Mucosa of rectum (tissue), 2 donors: ENCODE measurements around the gene RHOB.

Source experiments
- H3K27ac ChIP-seq, 2 donors: one replicate each; pipeline ENCODE4 v1.7.0; 2013; ENCODE audit warnings: inconsistent platforms in 2 of 2, low read depth in 2 of 2, low read length in 2 of 2
- H3K27me3 ChIP-seq, 2 donors: one replicate each; pipeline ENCODE4 v1.7.0; 2013; ENCODE audit warnings: low read length in 2 of 2; ENCODE audit not compliant: control insufficient read depth in 2 of 2, insufficient read depth in 2 of 2
- H3K36me3 ChIP-seq, 2 donors: one replicate each; pipeline ENCODE4 v1.7.0; 2013; ENCODE audit warnings: low read length in 2 of 2; ENCODE audit not compliant: control insufficient read depth in 2 of 2, insufficient read depth in 2 of 2
- H3K4me1 ChIP-seq, 2 donors: one replicate each; pipeline ENCODE4 v1.7.0; 2013; ENCODE audit warnings: low read length in 2 of 2, mild to moderate bottlenecking in 1 of 2; ENCODE audit not compliant: control insufficient read depth in 2 of 2, insufficient read depth in 2 of 2
- H3K4me3 ChIP-seq, 2 donors: one replicate each; pipeline ENCODE4 v1.7.0; 2013; ENCODE audit warnings: low read length in 2 of 2
- H3K9ac ChIP-seq, 2 donors: one replicate each; pipeline ENCODE4 v1.7.0; 2013; ENCODE audit warnings: low read length in 2 of 2, low read depth in 1 of 2, mild to moderate bottlenecking in 1 of 2
- H3K9me3 ChIP-seq, 2 donors: one replicate each; pipeline ENCODE4 v1.7.0; 2013; ENCODE audit warnings: low read length in 2 of 2; ENCODE audit not compliant: control insufficient read depth in 2 of 2
- donor health status: healthy.
- donor health status: Normal muscosa, but diverticular disease.

RHOB gene

DNA sequence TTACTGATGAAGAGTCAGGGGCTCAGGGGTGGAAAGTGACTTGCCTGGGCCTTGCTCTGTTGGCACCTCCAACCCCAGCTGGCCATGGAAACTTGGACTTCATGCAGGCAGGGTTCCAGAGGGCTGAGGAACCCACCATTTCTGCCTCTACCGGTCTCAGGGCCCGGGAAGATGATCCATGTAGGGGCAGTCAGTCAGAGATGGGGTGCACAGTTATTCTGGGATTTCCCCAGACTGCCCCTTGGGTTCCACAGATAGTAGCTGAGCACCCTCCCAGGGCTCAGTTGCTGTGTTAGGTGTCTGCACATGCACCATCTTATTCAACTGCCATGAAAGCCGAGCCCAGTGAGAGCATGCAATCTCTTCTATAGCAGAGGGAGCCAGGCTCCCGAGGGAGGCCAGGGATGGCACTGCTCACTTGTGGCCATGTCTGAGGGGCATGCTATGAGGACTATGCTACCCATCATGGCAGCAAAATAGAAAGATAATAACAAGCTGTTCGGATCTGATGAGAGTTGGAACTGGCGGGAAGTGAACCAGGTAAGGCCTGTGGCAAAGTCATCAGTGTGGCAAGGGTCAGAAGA lies 37.3 kb downstream of the RHOB start:
- Histone ChIP-seq H3K36me3 (no peaks in the 10 kb centered on the region), H3K27ac (no peak overlapping the region), H3K4me3 (no peak overlapping the region), H3K27me3 (no peaks in the 10 kb centered on the region), H3K9me3 (no peaks in the 10 kb centered on the region), H3K9ac (no peak overlapping the region), H3K4me1 (no peaks in the 10 kb centered on the region)

DNA sequence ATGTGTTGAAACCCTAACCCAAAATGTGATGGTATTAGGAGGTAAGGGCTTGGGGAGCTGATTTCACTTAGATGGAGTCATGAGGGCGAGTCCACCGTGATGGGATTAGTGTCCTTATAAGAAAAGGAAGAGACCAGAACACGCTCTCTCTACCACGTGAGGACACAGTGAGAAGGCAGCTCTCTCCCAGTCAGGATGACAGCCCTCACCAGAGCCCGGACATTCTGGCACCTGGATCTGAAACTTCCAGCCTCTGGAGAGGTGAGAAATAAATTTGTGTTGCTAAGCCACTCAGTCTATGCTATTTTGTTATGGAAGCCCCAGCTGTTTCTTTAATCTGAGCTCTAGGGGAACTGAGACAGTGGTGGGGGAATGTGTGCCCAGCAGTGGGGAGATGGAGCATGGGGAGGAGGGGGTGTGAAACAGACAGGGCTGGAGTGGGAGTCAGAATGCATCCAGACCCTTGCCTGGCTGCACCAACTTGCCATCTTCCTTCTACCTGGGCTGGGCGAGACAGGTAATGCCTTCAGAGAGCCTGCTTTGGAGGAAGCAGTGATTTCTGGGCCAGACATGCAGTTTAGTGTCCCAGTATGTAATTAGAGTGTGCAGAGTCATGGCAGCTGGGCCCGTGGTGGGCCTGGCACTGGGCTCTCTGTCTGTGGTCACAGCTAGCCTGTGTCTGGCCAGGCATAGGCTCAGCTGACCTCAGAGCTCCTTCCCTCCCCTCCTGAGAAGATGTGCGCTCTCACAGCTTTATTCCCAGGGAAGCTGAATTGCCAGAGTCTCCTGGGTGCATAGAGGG lies 38.1 kb downstream of the RHOB start:
- H3K27ac ChIP-seq, result no peak overlapping the region
- no peaks in the 10 kb centered on the region for H3K4me1 ChIP-seq
- H3K27me3 ChIP-seq, result no peaks in the 10 kb centered on the region
- no peak overlapping the region for H3K4me3 ChIP-seq
- H3K9me3 ChIP-seq, result no peaks in the 10 kb centered on the region
- H3K9ac ChIP-seq, result no peak overlapping the region
- no peaks in the 10 kb centered on the region for H3K36me3 ChIP-seq

DNA sequence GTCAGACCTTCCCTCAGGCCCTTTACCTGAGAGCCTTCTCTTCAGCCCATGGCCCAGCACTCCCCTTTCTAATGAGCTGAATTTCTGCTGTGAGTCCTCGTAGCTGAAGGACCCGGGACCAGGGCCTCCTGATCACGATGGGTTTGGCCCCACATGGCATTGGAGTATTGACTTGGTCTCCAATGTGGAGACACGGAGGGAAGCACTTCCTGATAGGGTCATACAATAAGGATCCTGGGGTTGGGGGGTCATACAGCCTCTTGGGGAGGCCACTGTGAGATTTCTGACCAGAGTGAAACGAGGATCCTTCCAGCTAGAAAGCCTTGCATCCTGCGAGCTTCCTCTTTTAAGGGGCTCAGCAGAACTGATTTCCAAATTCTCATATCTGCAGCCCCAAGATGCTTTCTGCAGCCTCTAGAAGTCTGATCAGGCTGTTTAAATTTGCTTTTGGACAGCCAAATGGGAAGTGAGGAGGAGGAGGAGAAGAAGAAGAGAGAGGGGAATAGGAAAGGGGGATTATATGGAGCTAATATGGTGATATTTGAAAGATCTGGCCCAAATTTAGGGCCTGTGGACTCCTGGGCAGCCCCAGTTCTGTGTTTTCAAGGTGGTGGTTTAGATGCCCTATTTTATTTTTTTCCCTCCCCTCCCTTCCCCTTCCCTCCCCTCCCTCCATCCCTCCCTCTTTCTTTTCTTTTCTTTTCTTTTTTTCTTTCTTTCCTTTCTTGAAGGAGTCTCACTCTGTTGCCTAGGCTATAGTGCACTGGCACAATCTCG lies 38.9 kb downstream of the RHOB start:
- no peaks in the 10 kb centered on the region for H3K36me3 ChIP-seq
- no peak overlapping the region for H3K4me3 ChIP-seq
- no peak overlapping the region for H3K9ac ChIP-seq
- no peaks in the 10 kb centered on the region for H3K4me1 ChIP-seq
- H3K9me3 ChIP-seq, result no peaks in the 10 kb centered on the region
- no peak overlapping the region for H3K27ac ChIP-seq
- H3K27me3 ChIP-seq, result no peaks in the 10 kb centered on the region

DNA sequence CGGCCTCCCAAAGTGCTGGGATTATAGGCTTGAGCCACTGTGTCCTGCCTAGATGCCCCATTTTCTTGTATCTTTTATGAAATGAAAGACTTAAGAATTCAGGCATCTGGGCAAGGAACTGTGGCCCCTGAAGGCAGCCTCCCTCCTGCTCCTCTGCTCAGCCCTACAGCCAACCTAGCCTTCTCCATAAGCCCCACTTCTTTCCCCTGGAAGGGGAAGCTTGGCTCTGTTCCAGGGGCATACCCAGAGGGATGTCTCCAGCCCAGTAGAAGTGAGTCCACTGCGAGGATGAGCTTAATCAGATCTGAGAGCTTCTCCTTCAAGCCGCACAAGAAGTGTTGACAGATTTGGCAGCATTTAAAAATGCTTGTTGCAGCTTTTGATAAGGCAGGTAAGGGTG lies 39.7 kb downstream of the RHOB start:
- Histone ChIP-seq H3K27ac (no peak overlapping the region), H3K9ac (no peak overlapping the region), H3K27me3 (no peaks in the 10 kb centered on the region), H3K4me3 (no peak overlapping the region), H3K36me3 (no peaks in the 10 kb centered on the region), H3K4me1 (no peaks in the 10 kb centered on the region), H3K9me3 (no peaks in the 10 kb centered on the region)

DNA sequence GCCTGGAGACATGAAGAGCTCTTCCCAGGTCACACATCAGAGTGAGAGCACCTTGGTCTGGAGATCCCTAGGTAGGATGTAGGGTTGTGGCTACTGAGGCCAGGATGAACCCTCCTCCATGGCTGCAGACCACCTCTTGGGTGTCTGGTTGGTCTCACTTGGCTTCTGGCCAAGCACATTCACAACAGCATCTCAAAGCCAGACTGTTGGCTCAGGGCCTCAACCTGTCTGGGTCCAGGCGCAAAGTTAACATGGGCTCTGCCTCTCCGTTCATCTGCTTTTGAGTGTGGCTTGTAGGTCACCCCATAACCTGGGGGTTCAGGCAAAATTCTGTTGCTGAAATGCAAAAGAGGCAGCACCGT lies 40.1 kb downstream of the RHOB start:
- H3K27me3 ChIP-seq, result no peaks in the 10 kb centered on the region
- no peaks in the 10 kb centered on the region for H3K9me3 ChIP-seq
- H3K9ac ChIP-seq, result no peak overlapping the region
- H3K27ac ChIP-seq, result no peak overlapping the region
- no peak overlapping the region for H3K4me3 ChIP-seq
- no peaks in the 10 kb centered on the region for H3K4me1 ChIP-seq
- H3K36me3 ChIP-seq, result no peaks in the 10 kb centered on the region

DNA sequence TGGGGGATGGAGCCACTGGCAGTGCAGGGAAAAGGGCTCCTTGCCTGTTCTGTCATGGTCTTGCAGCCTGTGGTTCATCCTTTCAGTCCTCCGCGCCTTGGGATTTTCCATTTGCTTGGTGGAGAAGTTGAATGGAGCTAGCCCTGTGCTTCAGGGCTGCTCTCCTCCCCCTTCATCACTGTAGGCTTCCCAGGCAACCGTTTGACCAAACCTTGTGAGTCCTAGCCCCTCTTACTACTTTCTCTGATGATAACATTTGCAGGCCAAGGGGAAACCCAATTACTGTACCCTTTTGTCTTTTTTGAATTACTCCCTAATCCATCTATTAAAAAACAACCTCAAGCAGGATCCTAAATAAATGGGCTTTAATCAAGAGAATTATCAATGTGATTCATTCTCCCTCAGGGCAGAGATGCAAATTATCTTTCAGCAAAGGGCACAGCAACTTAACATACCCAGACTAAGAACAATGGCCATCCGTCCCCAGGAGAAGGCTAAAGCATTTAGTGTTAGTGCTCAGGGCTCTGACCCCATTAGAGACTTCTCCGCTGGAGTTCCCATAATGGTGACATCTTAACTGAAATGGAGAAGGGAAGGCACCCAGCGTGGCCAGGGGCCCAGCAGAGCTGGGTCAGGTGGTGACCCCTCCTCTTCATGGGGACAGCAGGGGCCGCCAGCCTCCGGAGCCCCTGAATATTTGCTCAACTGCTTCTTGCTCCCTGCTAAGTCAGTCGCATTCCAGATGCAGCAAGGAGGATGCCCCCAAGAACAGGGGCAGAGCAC lies 40.7 kb downstream of the RHOB start:
- no peaks in the 10 kb centered on the region for H3K9me3 ChIP-seq
- no peaks in the 10 kb centered on the region for H3K36me3 ChIP-seq
- no peaks in the 10 kb centered on the region for H3K27me3 ChIP-seq
- H3K4me3 ChIP-seq, result no peak overlapping the region
- no peak overlapping the region for H3K9ac ChIP-seq
- no peak overlapping the region for H3K27ac ChIP-seq
- H3K4me1 ChIP-seq, result no peaks in the 10 kb centered on the region

DNA sequence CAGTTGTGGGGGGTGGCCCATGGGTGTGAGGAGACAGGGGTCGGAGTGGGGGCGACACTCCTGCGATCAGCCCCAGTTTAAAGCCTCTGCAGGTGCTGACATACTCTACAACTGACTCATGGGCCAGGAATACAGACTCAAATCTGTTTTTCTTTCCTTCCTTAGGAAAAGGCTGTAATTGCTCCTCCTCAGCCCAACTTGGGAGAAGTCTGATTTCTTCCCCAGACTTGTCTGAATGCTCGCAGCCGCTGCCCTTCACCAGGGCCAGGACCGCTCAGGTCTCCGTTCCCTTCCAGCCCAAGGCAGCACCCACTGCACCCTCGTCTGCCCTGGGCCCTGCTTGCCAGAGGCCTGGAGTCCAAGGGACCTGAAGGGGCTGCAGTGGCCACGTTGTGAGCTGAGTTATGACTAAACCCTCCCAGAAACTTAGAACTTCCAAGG lies 41.3 kb downstream of the RHOB start:
- no peaks in the 10 kb centered on the region for H3K27me3 ChIP-seq
- no peak overlapping the region for H3K4me3 ChIP-seq
- no peaks in the 10 kb centered on the region for H3K4me1 ChIP-seq
- no peaks in the 10 kb centered on the region for H3K36me3 ChIP-seq
- no peak overlapping the region for H3K27ac ChIP-seq
- H3K9me3 ChIP-seq, result no peaks in the 10 kb centered on the region
- H3K9ac ChIP-seq, result no peak overlapping the region

DNA sequence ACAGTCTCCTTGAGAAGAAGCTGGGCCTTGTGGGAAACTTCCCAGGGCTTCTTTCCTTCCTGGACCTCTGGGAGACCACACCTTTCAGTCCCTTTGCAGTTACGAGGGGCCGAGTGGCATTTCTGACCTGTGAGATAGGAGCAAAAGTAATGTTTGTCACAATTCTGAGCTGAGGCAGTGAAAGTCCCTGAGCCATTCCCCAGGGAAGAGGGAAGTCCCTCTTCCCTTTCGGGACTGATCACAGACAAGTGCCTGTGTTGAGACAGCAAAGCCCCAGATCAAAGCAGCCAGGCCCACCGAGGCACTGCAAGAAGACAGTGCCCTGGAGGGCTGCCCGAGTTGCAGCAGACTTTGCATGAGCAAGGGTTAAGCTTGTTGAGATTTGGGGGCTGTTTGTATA lies 41.9 kb downstream of the RHOB start:
- Histone ChIP-seq H3K36me3 (no peaks in the 10 kb centered on the region), H3K27me3 (no peaks in the 10 kb centered on the region), H3K9me3 (no peaks in the 10 kb centered on the region), H3K9ac (no peak overlapping the region), H3K27ac (no peak overlapping the region), H3K4me1 (no peaks in the 10 kb centered on the region), H3K4me3 (no peak overlapping the region)

DNA sequence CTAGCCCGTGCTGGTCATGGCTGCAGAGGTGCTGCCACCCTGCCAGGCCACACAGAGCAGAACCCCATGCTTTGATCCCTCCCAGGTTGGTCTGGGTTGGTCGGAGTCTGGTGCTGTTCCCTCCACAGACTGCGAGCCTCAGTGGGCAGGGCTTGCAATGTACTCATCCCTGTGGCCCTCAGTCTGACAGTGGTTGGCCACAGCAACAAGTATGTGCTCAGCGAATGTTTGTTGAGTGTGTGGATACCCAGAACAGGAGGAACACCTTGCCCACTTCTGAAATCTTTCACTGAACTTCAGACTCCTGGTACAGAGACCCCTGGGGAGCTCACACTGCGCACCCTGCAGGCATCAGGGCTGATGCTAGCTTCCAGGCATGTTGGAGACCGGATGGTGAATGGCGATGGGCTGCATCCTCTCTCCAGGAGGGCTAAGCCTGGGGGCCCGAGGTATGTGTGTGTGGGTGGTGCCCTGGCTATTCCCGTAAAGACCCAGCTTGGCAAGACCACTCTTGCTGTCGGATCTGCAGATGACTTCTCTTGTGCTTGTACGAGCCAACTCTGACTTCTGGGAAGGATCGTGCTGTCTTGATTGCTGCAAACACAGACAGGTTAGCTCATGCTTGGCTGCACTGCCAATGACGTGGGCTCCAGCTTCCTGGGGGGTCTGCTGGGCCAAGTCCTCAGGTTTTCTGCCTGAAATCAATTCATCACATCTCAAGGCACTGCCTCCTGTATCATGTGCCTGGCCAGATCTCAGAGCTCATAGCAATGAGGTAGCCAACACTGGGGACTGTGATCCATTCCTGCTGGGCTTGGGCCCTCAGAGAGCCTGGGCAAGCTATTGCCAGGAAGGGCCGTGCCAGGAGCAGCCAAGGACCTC lies 43.7 kb downstream of the RHOB start:
- Histone ChIP-seq H3K4me3 (no peak overlapping the region), H3K9ac (no peak overlapping the region), H3K36me3 (no peaks in the 10 kb centered on the region), H3K27ac (no peak overlapping the region), H3K27me3 (no peaks in the 10 kb centered on the region), H3K4me1 (no peaks in the 10 kb centered on the region), H3K9me3 (no peaks in the 10 kb centered on the region)
